GM12878 (cell line): ENCODE results near the gene TSC2. TPM values are rescaled to one million over a fixed set of nuclear protein-coding genes. Genes with fewer than 3 reads are reported as not detected.

ENCODE experiments used
- ATAC-seq: fragments of 200-7000 bp; cut with Tn5 transposase; 3 replicates; pipeline ENCODE4 v1.9.1; 2020; ENCODE audit warnings: mild to moderate bottlenecking, moderate library complexity
- BruUV-seq: library from RNA; stranded (reverse); fragments of 400-500 nt; replicated peaks from 2 replicates; lab custom pipeline; 2021; lab: Mats Ljungman, UMichigan
- CTCF ChIA-PET: fragments of 300-600 bp; sonication (Branson Sonifier 250); formaldehyde crosslinking; extraction: SDS; loops from one replicate; lab custom pipeline; 2021; ENCODE audit warnings: inconsistent platforms; lab: Yijun Ruan, JAX
- POLR2A ChIA-PET: fragments of 350-600 bp; formaldehyde crosslinking; extraction: SDS; loops from one replicate; lab custom pipeline; 2021; ENCODE audit warnings: inconsistent platforms; lab: Charles Lee
- RAD21 ChIA-PET: fragments of 300-600 bp; sonication (Branson Sonifier 250); formaldehyde crosslinking; loops from one replicate; lab custom pipeline; 2023; ENCODE audit warnings: antibody characterized with exemption; ENCODE audit not compliant: unreplicated experiment; lab: Charles Lee
- SMC1A ChIA-PET: fragments of 300-600 bp; sonication (Branson Sonifier 250); formaldehyde crosslinking; loops from one replicate; lab custom pipeline; 2023; ENCODE audit not compliant: unreplicated experiment, uncharacterized antibody; lab: Charles Lee
- DNase-seq: peaks from one replicate; pipeline ENCODE4 v3.0.0-alpha.2; 2011; ENCODE audit warnings: low read depth, low spot score
- FAIRE-seq: peaks from 3 replicates; lab custom pipeline; 2011; peaks lifted over from hg19 to GRCh38; lab: Jason Lieb, UNC
- H2AFZ ChIP-seq: 2 replicates; pipeline ENCODE4 v1.6.0; 2011; ENCODE audit warnings: low read depth, low read length, control low read depth; ENCODE audit not compliant: control insufficient read depth
- H3K27ac ChIP-seq: 2 replicates; pipeline ENCODE4 v1.5.1; 2011; ENCODE audit warnings: control low read depth; ENCODE audit not compliant: control insufficient read depth, insufficient read depth
- H3K27me3 ChIP-seq, 2 experiments: replicated peaks in 1 of 2; 2 replicates each; pipeline versions ENCODE4 v1.6.0 to v1.6.1; 2011; ENCODE audit warnings: low read length in 1 of 2; ENCODE audit not compliant: control insufficient read depth in 2 of 2, insufficient read depth in 2 of 2
- H3K36me3 ChIP-seq, 2 experiments: 2 replicates each; pipeline ENCODE4 v1.5.1; 2011; ENCODE audit warnings: low read length in 1 of 2; ENCODE audit not compliant: control insufficient read depth in 2 of 2, insufficient read depth in 2 of 2
- H3K4me1 ChIP-seq: 2 replicates; pipeline ENCODE4 v1.6.1; 2011; ENCODE audit warnings: mild to moderate bottlenecking, low read length, moderate library complexity, mixed read lengths; ENCODE audit not compliant: control insufficient read depth, insufficient read depth
- H3K4me2 ChIP-seq: 2 replicates; pipeline ENCODE4 v1.6.0; 2011; ENCODE audit warnings: control low read depth; ENCODE audit not compliant: control insufficient read depth, insufficient read depth
- H3K4me3 ChIP-seq: fragments of 200-600 bp; sonication (generic); 2 replicates; pipeline ENCODE4 v1.5.1; 2016
- H3K79me2 ChIP-seq: 2 replicates; pipeline ENCODE4 v1.6.0; 2011; ENCODE audit warnings: low read length; ENCODE audit not compliant: control insufficient read depth, insufficient read depth
- H3K9ac ChIP-seq: 2 replicates; pipeline ENCODE4 v1.8.0; 2011; ENCODE audit warnings: low read length, control low read depth, mixed read lengths; ENCODE audit not compliant: control insufficient read depth, insufficient read depth
- H3K9me3 ChIP-seq: replicated peaks from 3 replicates; pipeline ENCODE4 v1.5.1; 2011; ENCODE audit warnings: mild to moderate bottlenecking, low read length; ENCODE audit not compliant: control insufficient read depth, insufficient read depth
- H4K20me1 ChIP-seq: 2 replicates; pipeline ENCODE4 v1.6.0; 2011; ENCODE audit not compliant: control insufficient read depth, insufficient read depth
- ESRRA ChIP-seq: IDR thresholded peaks from 2 replicates; pipeline ENCODE4 v1.6.1; 2012; ENCODE audit warnings: mild to moderate bottlenecking, low read length, improper control_type of control experiment
- FOS ChIP-seq: IDR thresholded peaks from 3 replicates; pipeline ENCODE4 v1.6.1; 2011; ENCODE audit warnings: borderline replicate concordance; ENCODE audit not compliant: insufficient read length; ENCODE audit errors: extremely low read depth
- TAF1 ChIP-seq: IDR thresholded peaks from 2 replicates; pipeline ENCODE4 v1.6.1; 2011; ENCODE audit warnings: mild to moderate bottlenecking, low read depth, low read length, borderline replicate concordance
- TCF3 ChIP-seq: IDR thresholded peaks from 2 replicates; pipeline ENCODE4 v1.6.1; 2012; ENCODE audit warnings: low read depth, mild to moderate bottlenecking, low read length, borderline replicate concordance; ENCODE audit not compliant: insufficient read depth
- ZNF217 ChIP-seq: fragments of 450-650 bp; IDR thresholded peaks from 2 replicates; pipeline ENCODE4 v1.6.1; 2017; ENCODE audit warnings: antibody characterized with exemption, mild to moderate bottlenecking
- ZNF274 ChIP-seq: IDR thresholded peaks from one replicate; pipeline ENCODE4 v1.8.0; 2011; ENCODE audit not compliant: insufficient read length, insufficient read depth
- WGBS: methylation state at CpG from one replicate; pipeline ENCODE4 v1.1.6; 2016; ENCODE audit warnings: low lambda C conversion rate; ENCODE audit not compliant: insufficient replicate concordance, insufficient coverage; ENCODE audit errors: missing lambda C conversion rate; 5-methylcytosine and 5-hydroxymethylcytosine counted together
- in situ Hi-C: fragments of 300-500 bp; cut with MboI; formaldehyde crosslinking; loops from 9 replicates; pipeline ENCODE4 v1.14.3; 2018; ENCODE audit warnings: mixed read lengths
- intact Hi-C: fragments of 100-400 bp; cut with micrococcal nuclease; formaldehyde crosslinking; loops from one replicate; pipeline ENCODE4 v1.14.2; 2022; ENCODE audit not compliant: unreplicated experiment
- polyA plus RNA-seq, 11 experiments: library from polyadenylated mRNA; depleted of rRNA in 4 of 11; unstranded in 6 of 11; stranded (reverse) in 5 of 11; fragments of >200 nt; fragmentation: Nextera tagmentation in 4 of 11; fragmentation: Illumina TruSeq in 1 of 11; extraction: Ambion mirVana in 4 of 11; extraction: Trizol in 1 of 11; gene quantifications; 1 replicate in 1 of 11; 2 replicates in 10 of 11; pipeline versions ENCODE4 v1.2.1 to v1.2.3, GENCODE V29; 2011 to 2016; ENCODE audit warnings: inconsistent platforms in 2 of 11, missing spikeins in 2 of 11, low read depth in 1 of 11
- total RNA-seq, 4 experiments: library from RNA; depleted of rRNA in 3 of 4; stranded (reverse); fragments of >200 nt in 3 of 4; fragmentation: Illumina TruSeq in 1 of 4; extraction: Trizol in 1 of 4; gene quantifications; 2 replicates each; pipeline versions ENCODE4 v1.2.1 to v1.2.3, GENCODE V29; 2013 to 2021
- TF ChIP-seq, protein P1 (sequence below): fragments of 450-650 bp; IDR thresholded peaks from 2 replicates; pipeline ENCODE4 v1.6.1; 2017; ENCODE audit warnings: mild to moderate bottlenecking

Gene TSC2
- total and polyA plus RNA-seq, 10 of the 15 experiments (the other 5 are each of a cell fraction or from before 2014, with no cell fraction given) = 1.6 to 77.0 (median 21.6) TPM

DNA sequence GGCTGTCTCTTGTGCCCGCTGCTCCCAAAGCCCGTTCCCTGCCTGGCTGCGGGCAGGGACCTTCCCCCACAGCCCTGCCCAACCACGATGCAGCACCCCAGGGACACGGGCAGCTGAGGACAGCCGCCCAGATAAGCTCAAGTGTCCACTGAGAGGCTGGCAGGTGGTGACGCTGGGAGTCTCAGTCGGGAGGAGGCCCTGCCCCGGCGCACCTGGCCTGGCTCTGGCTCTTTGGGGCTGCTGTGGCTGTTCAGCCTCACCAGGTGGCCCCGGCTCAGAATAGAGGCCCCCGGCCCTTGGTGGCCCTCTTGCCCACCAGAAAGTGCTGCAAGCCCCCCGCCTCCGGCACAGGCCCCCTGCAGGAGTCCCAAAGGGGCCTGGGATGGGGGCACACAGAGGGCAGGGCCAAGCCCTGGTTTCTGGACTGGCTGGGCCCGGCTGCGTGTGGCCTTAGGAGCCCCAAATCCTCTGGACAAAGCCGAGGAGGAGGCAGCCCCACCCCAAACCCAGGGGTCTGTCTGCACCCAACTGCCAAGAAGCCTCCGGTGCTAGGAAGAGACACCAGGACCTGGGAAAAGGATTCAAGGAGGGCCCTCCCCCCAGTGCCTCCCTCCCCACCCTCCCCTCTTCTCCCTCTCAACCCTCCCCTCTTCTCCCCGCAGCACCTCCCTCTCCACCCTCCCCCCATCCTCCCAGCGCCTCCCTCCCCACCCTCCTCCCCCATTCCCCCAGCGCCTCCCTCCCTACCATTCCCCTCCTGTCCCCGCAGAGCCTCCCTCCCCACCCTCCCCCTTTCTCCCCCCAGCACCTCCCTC, 5.4 kb upstream of the TSC2 start:
- in situ Hi-C loops = no loop called here
- H3K27ac ChIP-seq = no peak overlapping the region
- TF ChIP-seq ZNF217 (no peak), TCF3 (no peak), FOS (no peak), ZNF274 (no peak), ESRRA (no peak), TAF1 (no peak)
- TF ChIP-seq, protein P1, sequence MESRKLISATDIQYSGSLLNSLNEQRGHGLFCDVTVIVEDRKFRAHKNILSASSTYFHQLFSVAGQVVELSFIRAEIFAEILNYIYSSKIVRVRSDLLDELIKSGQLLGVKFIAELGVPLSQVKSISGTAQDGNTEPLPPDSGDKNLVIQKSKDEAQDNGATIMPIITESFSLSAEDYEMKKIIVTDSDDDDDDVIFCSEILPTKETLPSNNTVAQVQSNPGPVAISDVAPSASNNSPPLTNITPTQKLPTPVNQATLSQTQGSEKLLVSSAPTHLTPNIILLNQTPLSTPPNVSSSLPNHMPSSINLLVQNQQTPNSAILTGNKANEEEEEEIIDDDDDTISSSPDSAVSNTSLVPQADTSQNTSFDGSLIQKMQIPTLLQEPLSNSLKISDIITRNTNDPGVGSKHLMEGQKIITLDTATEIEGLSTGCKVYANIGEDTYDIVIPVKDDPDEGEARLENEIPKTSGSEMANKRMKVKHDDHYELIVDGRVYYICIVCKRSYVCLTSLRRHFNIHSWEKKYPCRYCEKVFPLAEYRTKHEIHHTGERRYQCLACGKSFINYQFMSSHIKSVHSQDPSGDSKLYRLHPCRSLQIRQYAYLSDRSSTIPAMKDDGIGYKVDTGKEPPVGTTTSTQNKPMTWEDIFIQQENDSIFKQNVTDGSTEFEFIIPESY = no peak

More for the DNA sequence above, 5.4 kb upstream of the TSC2 start:
- H3K4me1 ChIP-seq = peaks cover 18% of the 10 kb centered on the region
- H3K27me3 ChIP-seq = no peaks in the 10 kb centered on the region
- no peaks in the 10 kb centered on the region for H4K20me1 ChIP-seq
- ATAC-seq = no peak
- H3K36me3 ChIP-seq = peaks cover 0 to 1% of the 10 kb centered on the region in 2 experiments; a peak in 2 of 4 replicates
- H3K4me3 ChIP-seq = no peak overlapping the region
- no peak for DNase-seq
- ChIA-PET CTCF (no interaction called here), RAD21 (no interaction called here), POLR2A (interaction anchor here (0.9 kb wide), 1 partner anchor 78 kb away, joined by 3 read pairs; the partner anchor contains the start of gene RPS2), SMC1A (no interaction called here)
- intact Hi-C loops = no loop called here
- H3K9ac ChIP-seq = no peak overlapping the region
- H3K9me3 ChIP-seq = no peaks in the 10 kb centered on the region
- FAIRE-seq = no peak
- 96% methylated on average over 16 of the region's 22 CpGs for WGBS
- H3K4me2 ChIP-seq = no peak overlapping the region
- peaks cover 4% of the 10 kb centered on the region; the same call in 1 of the 2 replicates for H3K79me2 ChIP-seq
- no peak overlapping the region for H2AFZ ChIP-seq
- no TSS peak for BruUV-seq
